HCT116 (cell line): Measurements from ENCODE around the gene KIFAP3. TPM values are rescaled to one million over a fixed set of nuclear protein-coding genes. Genes with fewer than 3 reads are reported as not detected.

Experiments used
- ATAC-seq: fragments of 200-7000 bp; cut with Tn5 transposase; 2 replicates; pipeline ENCODE4 v1.9.1; 2020; ENCODE audit warnings: mild to moderate bottlenecking, moderate library complexity
- BruUV-seq: library from RNA; stranded (reverse); fragments of 400-500 nt; replicated peaks from 2 replicates; lab custom pipeline; 2021; lab: Mats Ljungman, UMichigan
- CTCF ChIA-PET: fragments of 300-600 bp; sonication (Branson Sonifier 250); formaldehyde crosslinking; loops from one replicate; lab custom pipeline; 2021; ENCODE audit warnings: antibody characterized with exemption; lab: Charles Lee
- POLR2A ChIA-PET: fragments of 300-600, 350-600 bp; sonication (Branson Sonifier 250); formaldehyde crosslinking; loops from one replicate; lab custom pipeline; 2021; ENCODE audit warnings: antibody characterized with exemption; lab: Charles Lee
- RAD21 ChIA-PET, 2 experiments: fragments of 300-600 bp; sonication (Branson Sonifier 250); formaldehyde crosslinking; loops; one replicate each; lab custom pipeline; 2023; ENCODE audit warnings: low total read pairs in 2 of 2; ENCODE audit not compliant: uncharacterized antibody in 2 of 2, unreplicated experiment in 2 of 2, low non-redundant PET in 1 of 2; lab: Charles Lee
- DNase-seq: peaks from one replicate; pipeline ENCODE4 v3.0.0-alpha.2; 2010; ENCODE audit warnings: low read depth, low spot score
- H2AFZ ChIP-seq: fragments of 200-600 bp; shearing (Covaris generic), sonication (generic); 2 replicates; pipeline ENCODE4 v1.6.1; 2017; ENCODE audit warnings: low read depth, mixed run types, mixed read lengths, antibody characterized with exemption, low read length; ENCODE audit not compliant: poor library complexity, severe bottlenecking
- H3K27ac ChIP-seq: 2 replicates; pipeline ENCODE4 v1.5.1; 2012; ENCODE audit warnings: low read depth, low read length
- H3K27me3 ChIP-seq: fragments of 200-600 bp; sonication (generic); 2 replicates; pipeline ENCODE4 v1.6.1; 2016; ENCODE audit warnings: mixed run types, low read length, mixed read lengths; ENCODE audit not compliant: insufficient read depth
- H3K36me3 ChIP-seq, 2 experiments: fragments of 200-500 bp in 1 of 2; fragments of 200-600 bp in 1 of 2; sonication (Bioruptor generic) in 1 of 2; sonication (generic) in 1 of 2; 2 replicates each; pipeline versions ENCODE4 v1.5.1 to v1.6.1; 2014 to 2016; ENCODE audit warnings: low read length in 2 of 2, inconsistent platforms in 1 of 2, mixed read lengths in 1 of 2, mixed run types in 1 of 2; ENCODE audit not compliant: insufficient read depth in 2 of 2, control insufficient read depth in 1 of 2
- H3K4me1 ChIP-seq, 2 experiments: fragments of 200-600 bp in 1 of 2; sonication (generic) in 1 of 2; 2 replicates each; pipeline versions ENCODE4 v1.5.1 to v1.6.1; 2012 to 2017; ENCODE audit warnings: low read length in 2 of 2, inconsistent platforms in 1 of 2, mild to moderate bottlenecking in 1 of 2, mixed read lengths in 1 of 2, mixed run types in 1 of 2, moderate library complexity in 1 of 2; ENCODE audit not compliant: insufficient read depth in 2 of 2, control insufficient read depth in 1 of 2
- H3K4me2 ChIP-seq: fragments of 200-600 bp; sonication (generic); 2 replicates; pipeline ENCODE4 v1.6.1; 2017; ENCODE audit warnings: mixed run types, low read length, mixed read lengths
- H3K4me3 ChIP-seq, 2 experiments: fragments of 200-600 bp in 1 of 2; sonication (generic) in 1 of 2; replicated peaks in 1 of 2; 2 replicates each; pipeline ENCODE4 v1.5.1; 2011 to 2016; ENCODE audit warnings: low read length in 2 of 2, control low read depth in 1 of 2, low read depth in 1 of 2, mild to moderate bottlenecking in 1 of 2, mixed read lengths in 1 of 2, mixed run types in 1 of 2
- H3K79me2 ChIP-seq: fragments of 200-600 bp; sonication (generic); 2 replicates; pipeline ENCODE4 v1.6.1; 2017; ENCODE audit warnings: mild to moderate bottlenecking, mixed run types, low read length, moderate library complexity, mixed read lengths; ENCODE audit not compliant: insufficient read depth
- H3K9ac ChIP-seq: fragments of 200-600 bp; sonication (generic); 2 replicates; pipeline ENCODE4 v1.6.1; 2016; ENCODE audit warnings: low read length, mixed read lengths
- H3K9me2 ChIP-seq: fragments of 200-600 bp; sonication (generic), shearing (Covaris generic); 2 replicates; pipeline ENCODE4 v1.6.1; 2017; ENCODE audit warnings: mixed run types, mild to moderate bottlenecking, moderate library complexity; ENCODE audit not compliant: insufficient read depth
- H3K9me3 ChIP-seq, 2 experiments: fragments of 200-500 bp in 1 of 2; fragments of 200-600 bp in 1 of 2; sonication (Bioruptor generic) in 1 of 2; sonication (generic) in 1 of 2; 2 replicates each; pipeline ENCODE4 v1.6.1; 2014 to 2017; ENCODE audit warnings: low read length in 2 of 2, mixed read lengths in 2 of 2, inconsistent platforms in 1 of 2, low read depth in 1 of 2, mild to moderate bottlenecking in 1 of 2, mixed run types in 1 of 2, moderate library complexity in 1 of 2; ENCODE audit not compliant: control insufficient read depth in 1 of 2, insufficient read depth in 1 of 2
- H4K20me1 ChIP-seq: fragments of 200-600 bp; sonication (generic), shearing (Covaris generic); 2 replicates; pipeline ENCODE4 v1.6.1; 2017; ENCODE audit warnings: mixed run types, mild to moderate bottlenecking, moderate library complexity; ENCODE audit not compliant: insufficient read depth
- EGR1 ChIP-seq: IDR thresholded peaks from 2 replicates; pipeline ENCODE4 v1.6.1; 2012; ENCODE audit warnings: low read depth
- POLR2A ChIP-seq: IDR thresholded peaks from 2 replicates; pipeline ENCODE4 v1.7.0; 2011; ENCODE audit warnings: borderline replicate concordance; ENCODE audit not compliant: insufficient read depth, insufficient read length; ENCODE audit errors: extremely low read depth
- POLR2AphosphoS5 ChIP-seq: IDR thresholded peaks from 2 replicates; pipeline ENCODE4 v1.6.1; 2011; ENCODE audit warnings: mild to moderate bottlenecking, low read depth, low read length, moderate library complexity
- SP1 ChIP-seq: IDR thresholded peaks from 2 replicates; pipeline ENCODE4 v1.6.1; 2012; ENCODE audit warnings: low read depth
- intact Hi-C: fragments of 100-400 bp; cut with micrococcal nuclease; formaldehyde crosslinking; loops from 2 replicates; pipeline ENCODE4 v1.10.0; 2022
- total RNA-seq: library from RNA; stranded (reverse); gene quantifications from one replicate; pipeline ENCODE4 v1.2.1, GENCODE V29; 2021; ENCODE audit not compliant: unreplicated experiment
- TF ChIP-seq, protein P1 (sequence below): IDR thresholded peaks from 2 replicates; pipeline ENCODE4 v1.6.1; 2012

Gene KIFAP3
- total RNA-seq, 1 experiment from 2014 or later = 10.8 TPM

DNA sequence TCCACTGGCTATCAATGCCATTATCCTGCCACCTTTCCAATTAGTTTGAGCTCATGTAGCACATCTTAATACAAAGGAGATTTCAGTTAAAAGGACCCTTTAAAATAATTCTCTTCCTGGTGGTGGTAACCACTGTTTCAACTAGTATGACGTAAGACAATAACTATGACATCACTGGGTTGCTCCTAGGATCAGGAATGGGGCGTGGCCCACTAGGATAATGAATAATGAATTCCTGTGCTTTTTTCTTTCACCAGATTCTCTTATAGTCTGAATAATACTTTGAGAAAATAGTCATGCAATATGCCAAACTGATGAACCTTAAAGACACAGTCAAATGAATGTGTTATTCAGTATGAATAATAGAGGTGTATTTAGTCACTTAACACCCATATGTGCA, 10.6 kb upstream of the KIFAP3 start:
- no peak for TF ChIP-seq POLR2AphosphoS5
- TF ChIP-seq, protein P1, sequence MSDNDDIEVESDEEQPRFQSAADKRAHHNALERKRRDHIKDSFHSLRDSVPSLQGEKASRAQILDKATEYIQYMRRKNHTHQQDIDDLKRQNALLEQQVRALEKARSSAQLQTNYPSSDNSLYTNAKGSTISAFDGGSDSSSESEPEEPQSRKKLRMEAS = no peak
- TF ChIP-seq, all 23 proteins: peak for 0
- Histone ChIP-seq H3K27ac (no peak overlapping the region), H3K9ac (no peak overlapping the region), H3K36me3 (no peaks in the 10 kb centered on the region), H3K4me3 (no peak overlapping the region), H2AFZ (no peak overlapping the region), H3K79me2 (no peaks in the 10 kb centered on the region), H3K9me3 (no peaks in the 10 kb centered on the region), H3K4me2 (no peak overlapping the region), H3K27me3 (no peaks in the 10 kb centered on the region), H4K20me1 (no peaks in the 10 kb centered on the region), H3K4me1 (no peaks in the 10 kb centered on the region), H3K9me2 (no peaks in the 10 kb centered on the region)
- ChIA-PET RAD21 (no interaction called here), CTCF (no interaction called here), POLR2A (no interaction called here)
- intact Hi-C loops = no loop called here
- no peak for DNase-seq
- no peak for ATAC-seq
- BruUV-seq = no TSS peak

DNA sequence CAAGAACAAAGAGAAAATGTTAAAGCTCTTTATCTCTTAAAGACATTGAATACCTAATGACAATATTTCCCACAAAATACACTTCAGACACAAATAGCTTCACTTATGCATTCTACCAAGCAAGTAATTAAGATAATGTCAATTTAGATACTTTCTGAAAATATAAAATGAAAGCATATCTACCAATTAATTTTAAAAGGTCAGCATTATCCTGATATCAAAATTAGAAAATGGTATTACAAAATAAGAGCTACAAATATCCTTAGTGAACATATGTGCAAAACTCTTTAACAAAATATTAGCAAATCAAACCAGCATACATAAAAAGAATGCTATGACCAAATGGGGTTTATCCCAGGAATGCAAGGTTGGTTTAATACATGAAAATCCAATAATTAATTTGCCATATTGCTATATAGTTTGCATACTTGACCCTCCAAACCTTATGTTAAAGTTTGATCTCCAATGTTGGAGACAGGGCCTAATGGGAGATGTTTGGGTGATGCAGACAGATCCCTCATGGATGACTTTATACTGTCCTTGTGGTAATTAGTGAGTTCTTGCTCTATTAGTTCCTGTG, 4.2 kb upstream of the KIFAP3 start:
- POLR2A ChIA-PET = no interaction called here
- intact Hi-C loops = no loop called here
- Histone ChIP-seq H3K9me2 (no peaks in the 10 kb centered on the region), H4K20me1 (no peaks in the 10 kb centered on the region), H3K36me3 (no peaks in the 10 kb centered on the region), H3K4me1 (peaks cover 6 to 15% of the 10 kb centered on the region in 2 experiments; a peak in 2 of 4 replicates), H3K4me2 (no peak overlapping the region), H3K4me3 (no peak overlapping the region), H3K9me3 (no peaks in the 10 kb centered on the region), H3K79me2 (no peaks in the 10 kb centered on the region), H2AFZ (no peak overlapping the region), H3K9ac (no peak overlapping the region), H3K27me3 (no peaks in the 10 kb centered on the region), H3K27ac (no peak overlapping the region)
- CTCF ChIA-PET = no interaction called here
- no TSS peak for BruUV-seq
- RAD21 ChIA-PET = no interaction called here
- TF ChIP-seq EGR1 = no peak
- no peak for TF ChIP-seq POLR2AphosphoS5
- TF ChIP-seq POLR2A = no peak
- no peak for TF ChIP-seq SP1
- DNase-seq (no peak), ATAC-seq (no peak)
